DOHH2 (cell line): ENCODE results near the gene PALM.

Source experiments
- H3F3A ChIP-seq: fragments of 200-600 bp; sonication (generic), shearing (Covaris generic); 2 replicates; pipeline ENCODE4 v1.6.0; 2016; ENCODE audit warnings: antibody characterized with exemption, mild to moderate bottlenecking; ENCODE audit not compliant: control insufficient read depth, insufficient read depth
- H3K27ac ChIP-seq: fragments of 200-600 bp; sonication (generic); 2 replicates; pipeline ENCODE4 v1.5.1; 2014; ENCODE audit warnings: low read depth, mild to moderate bottlenecking, low read length, moderate library complexity
- H3K27me3 ChIP-seq: fragments of 200-600 bp; sonication (generic); 2 replicates; pipeline ENCODE4 v1.6.1; 2014; ENCODE audit warnings: mild to moderate bottlenecking, low read length, mixed read lengths; ENCODE audit not compliant: control insufficient read depth
- H3K36me3 ChIP-seq: fragments of 200-600 bp; sonication (generic); 2 replicates; pipeline ENCODE4 v1.6.1; 2014; ENCODE audit warnings: mild to moderate bottlenecking, low read length, moderate library complexity, mixed read lengths; ENCODE audit not compliant: control insufficient read depth
- H3K4me1 ChIP-seq: fragments of 200-600 bp; sonication (generic); 2 replicates; pipeline ENCODE4 v1.6.1; 2014; ENCODE audit warnings: mild to moderate bottlenecking, low read length, mixed read lengths; ENCODE audit not compliant: control insufficient read depth
- H3K4me2 ChIP-seq: fragments of 200-600 bp; sonication (generic); 2 replicates; pipeline ENCODE4 v1.6.0; 2014; ENCODE audit warnings: mild to moderate bottlenecking, low read length, moderate library complexity
- H3K4me3 ChIP-seq: fragments of 200-600 bp; sonication (generic); 2 replicates; pipeline ENCODE4 v1.5.1; 2014; ENCODE audit warnings: mild to moderate bottlenecking, low read length, mixed read lengths
- H3K79me2 ChIP-seq: fragments of 200-600 bp; sonication (generic); 2 replicates; pipeline ENCODE4 v1.6.1; 2014; ENCODE audit warnings: mild to moderate bottlenecking, low read length, mixed read lengths; ENCODE audit not compliant: control insufficient read depth
- H3K9me2 ChIP-seq: fragments of 200-600 bp; sonication (generic); replicated peaks from 2 replicates; pipeline ENCODE4 v1.6.1; 2014; ENCODE audit warnings: mild to moderate bottlenecking, low read length, mixed read lengths; ENCODE audit not compliant: control insufficient read depth
- H3K9me3 ChIP-seq: fragments of 200-600 bp; sonication (generic); 2 replicates; pipeline ENCODE4 v1.6.1; 2014; ENCODE audit warnings: antibody characterized with exemption, low read length, mixed read lengths; ENCODE audit not compliant: control insufficient read depth, insufficient read depth
- H4K20me1 ChIP-seq: fragments of 200-600 bp; sonication (generic); 2 replicates; pipeline ENCODE4 v1.6.0; 2014; ENCODE audit warnings: low read depth, mild to moderate bottlenecking, antibody characterized with exemption, low read length, moderate library complexity; ENCODE audit not compliant: control insufficient read depth, insufficient read depth
- CTCF ChIP-seq: fragments of 200-600 bp; sonication (generic); IDR thresholded peaks from one replicate; pipeline ENCODE4 v1.5.1; 2014; ENCODE audit warnings: antibody characterized with exemption, mild to moderate bottlenecking, low read depth, low read length; ENCODE audit not compliant: poor library complexity, severe bottlenecking
- EZH2phosphoT487 ChIP-seq: fragments of 200-600 bp; sonication (generic); IDR thresholded peaks from 2 replicates; pipeline ENCODE4 v1.6.1; 2017; ENCODE audit warnings: borderline replicate concordance, mild to moderate bottlenecking, antibody characterized with exemption, low read length, moderate library complexity, mixed read lengths

PALM gene

DNA sequence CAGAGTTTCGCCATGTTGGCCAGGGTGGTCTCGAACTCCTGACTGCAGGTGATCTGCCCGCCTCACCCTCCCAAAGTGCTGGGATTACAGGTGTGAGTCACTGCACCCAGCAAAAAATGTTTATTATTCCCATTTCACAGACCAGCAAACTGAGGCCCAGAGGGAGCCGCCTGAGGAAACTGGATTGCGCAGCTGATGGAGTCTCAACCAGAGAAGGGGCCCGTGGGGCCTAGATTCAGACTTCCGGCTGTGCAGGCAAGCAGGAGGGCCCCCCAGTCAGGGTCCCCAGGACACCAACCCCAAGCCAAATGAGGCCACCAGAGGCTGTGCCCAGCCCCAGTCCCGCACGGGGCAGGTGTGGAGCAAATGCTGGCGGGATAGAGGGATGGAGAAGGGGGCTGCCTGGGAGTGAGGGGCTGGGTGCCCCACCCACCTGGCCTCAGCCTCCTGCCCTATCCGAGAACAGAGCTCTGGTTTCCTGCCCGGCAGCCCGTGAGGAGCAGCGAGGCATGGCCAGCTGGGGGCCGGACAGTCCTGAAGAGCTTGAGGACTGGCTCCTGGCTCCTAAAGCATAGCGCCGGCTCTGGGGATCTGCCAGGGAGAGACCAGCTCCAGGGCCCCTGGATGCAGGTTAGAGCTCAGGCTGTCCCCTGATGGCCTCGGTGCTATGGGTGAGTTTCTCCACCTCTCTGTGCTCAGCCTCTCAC lies 64.1 kb downstream of the PALM start:
- H4K20me1 ChIP-seq, result no peaks in the 10 kb centered on the region
- no peaks in the 10 kb centered on the region for H3F3A ChIP-seq
- no peak overlapping the region for H3K27ac ChIP-seq
- no peaks in the 10 kb centered on the region for H3K9me3 ChIP-seq
- no peaks in the 10 kb centered on the region for H3K9me2 ChIP-seq
- no peaks in the 10 kb centered on the region for H3K27me3 ChIP-seq
- H3K4me2 ChIP-seq, result no peak overlapping the region
- no peaks in the 10 kb centered on the region for H3K36me3 ChIP-seq
- TF ChIP-seq EZH2phosphoT487 (no peak), CTCF (no peak)
- no peaks in the 10 kb centered on the region for H3K79me2 ChIP-seq
- peaks cover 3% of the 10 kb centered on the region; the same call in 1 of the 2 replicates for H3K4me1 ChIP-seq
- H3K4me3 ChIP-seq, result no peak overlapping the region

DNA sequence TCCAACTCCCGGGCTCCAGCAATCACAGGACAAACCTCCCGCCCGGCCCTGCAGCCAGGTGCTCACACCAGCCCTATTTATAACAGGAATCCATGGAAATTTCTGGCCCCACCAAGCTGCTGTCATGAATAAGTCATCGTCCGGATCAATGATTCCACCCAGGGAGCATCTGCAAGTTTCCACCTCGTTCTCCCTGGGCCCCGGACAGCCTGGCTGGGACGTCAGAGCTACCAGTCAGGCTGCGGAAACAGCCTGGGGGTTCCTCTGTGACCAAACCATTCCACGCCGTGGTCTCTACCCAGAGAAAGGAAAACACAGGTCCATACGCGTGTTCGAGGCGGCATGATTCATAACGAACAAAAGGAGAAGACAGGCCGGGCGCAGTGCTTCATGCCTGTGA lies 67.8 kb downstream of the PALM start:
- no peaks in the 10 kb centered on the region for H4K20me1 ChIP-seq
- no peaks in the 10 kb centered on the region for H3F3A ChIP-seq

DNA sequence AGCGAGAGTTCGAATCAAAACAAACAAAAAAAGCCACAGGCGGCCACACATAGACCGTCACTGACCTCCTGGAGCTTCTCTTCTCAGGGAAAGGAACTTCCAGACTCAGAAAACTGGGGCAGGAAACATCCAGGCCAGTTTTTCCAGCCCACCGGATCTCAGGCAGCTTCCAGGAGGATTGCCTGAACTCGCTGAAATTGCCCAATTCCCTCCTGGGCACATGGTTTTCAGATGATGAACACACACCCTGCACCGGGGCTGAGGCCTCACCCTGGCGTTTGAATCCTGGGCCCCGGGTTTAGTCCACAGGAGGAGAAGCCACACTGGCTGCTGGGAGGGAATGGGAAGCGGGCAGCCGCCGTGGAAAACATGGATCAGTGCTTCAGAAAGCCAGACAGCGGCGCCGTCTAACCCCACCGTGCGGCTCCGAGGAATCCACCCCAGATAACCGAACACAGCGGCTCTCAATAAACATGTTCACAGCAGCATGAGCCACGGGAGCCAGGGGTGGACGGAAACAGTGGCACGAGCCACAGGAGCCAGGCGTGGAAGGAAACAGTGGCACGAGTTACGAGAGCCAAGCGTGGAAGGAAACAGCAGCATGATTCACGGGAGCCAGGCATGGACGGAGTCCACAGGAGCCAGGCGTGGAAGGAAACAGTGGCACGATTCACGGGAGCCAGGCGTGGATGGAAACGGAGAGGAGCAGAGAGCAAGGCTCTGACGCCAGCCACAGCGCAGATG lies 70.3 kb downstream of the PALM start:
- no peak overlapping the region for H3K27ac ChIP-seq
- H3K79me2 ChIP-seq, result no peaks in the 10 kb centered on the region
- H3K9me3 ChIP-seq, result no peaks in the 10 kb centered on the region
- H3K27me3 ChIP-seq, result no peaks in the 10 kb centered on the region
- no peaks in the 10 kb centered on the region for H3K4me1 ChIP-seq
- H3K9me2 ChIP-seq, result no peaks in the 10 kb centered on the region
- H3K4me3 ChIP-seq, result no peak overlapping the region
- H4K20me1 ChIP-seq, result no peaks in the 10 kb centered on the region
- no peak for TF ChIP-seq EZH2phosphoT487
- no peak for TF ChIP-seq CTCF
- no peak overlapping the region for H3K4me2 ChIP-seq
- H3K36me3 ChIP-seq, result no peaks in the 10 kb centered on the region
- no peaks in the 10 kb centered on the region for H3F3A ChIP-seq

More for the DNA sequence above, 67.8 kb downstream of the PALM start:
- Histone ChIP-seq H3K4me3 (no peak overlapping the region), H3K9me3 (no peaks in the 10 kb centered on the region), H3K27ac (no peak overlapping the region), H3K36me3 (no peaks in the 10 kb centered on the region), H3K4me1 (no peaks in the 10 kb centered on the region), H3K9me2 (no peaks in the 10 kb centered on the region), H3K79me2 (no peaks in the 10 kb centered on the region), H3K4me2 (no peak overlapping the region), H3K27me3 (no peaks in the 10 kb centered on the region)
- no peak for TF ChIP-seq EZH2phosphoT487
- TF ChIP-seq CTCF, result no peak
